Cardiac fibroblast (primary cell): ENCODE measurements around the gene HMGCL.
A peak's percentile ranks its signal among the peaks of the same experiment; 100 is the strongest.

Experiments
- DNase-seq, 2 donors: peaks; one replicate each; pipeline versions ENCODE4 v3.0.0 to v3.0.0-alpha.2; 2010; ENCODE audit warnings: low read depth in 2 of 2
- H3K4me3 ChIP-seq, 2 donors: replicated peaks in 1 of 2; 1 replicate in 1 of 2; 2 replicates in 1 of 2; pipeline ENCODE4 v1.5.1; 2011; ENCODE audit warnings: low read depth in 2 of 2, low read length in 2 of 2, mild to moderate bottlenecking in 2 of 2, moderate library complexity in 1 of 2
- CTCF ChIP-seq: IDR thresholded peaks from one replicate; pipeline ENCODE4 v1.5.1; 2011; ENCODE audit warnings: low read depth, mild to moderate bottlenecking, low read length, inconsistent platforms

HMGCL gene

GRCh38 chr1:23810818-23811540 lies 14.2 kb downstream of the HMGCL start:
- DNase-seq, result peak; percentile 51 to 56
- peak; percentile 80 for TF ChIP-seq CTCF
- no peak overlapping the region for H3K4me3 ChIP-seq

GRCh38 chr1:23809751-23810171 lies 15.5 kb downstream of the HMGCL start:
- peak; percentile 92 for TF ChIP-seq CTCF
- H3K4me3 ChIP-seq, result no peak overlapping the region
- DNase-seq, result peak; percentile 75 to 78

- no peak overlapping the region for H3K4me3 ChIP-seq
- DNase-seq, result no peak
- TF ChIP-seq CTCF, result no peak
Measured at GRCh38 chr1:23807453-23807852, 17.8 kb downstream of the HMGCL start.

GRCh38 chr1:23806280-23806679 lies 18.9 kb downstream of the HMGCL start:
- no peak overlapping the region for H3K4me3 ChIP-seq
- no peak for TF ChIP-seq CTCF
- no peak for DNase-seq

GRCh38 chr1:23805025-23805424 lies 20.2 kb downstream of the HMGCL start:
- H3K4me3 ChIP-seq, result no peak overlapping the region
- TF ChIP-seq CTCF, result no peak
- no peak for DNase-seq

GRCh38 chr1:23804183-23804835 lies 20.9 kb downstream of the HMGCL start:
- no peak overlapping the region for H3K4me3 ChIP-seq
- DNase-seq, result no peak
- TF ChIP-seq CTCF, result peak; percentile 27
